GM12878 (cell line): Measurements from ENCODE around the gene TIA1. TPM values are rescaled to one million over a fixed set of nuclear protein-coding genes. Genes with fewer than 3 reads are reported as not detected.

Experiments
- ATF7 ChIP-seq: fragments of 450-650 bp; IDR thresholded peaks from 2 replicates; pipeline ENCODE4 v1.6.1; 2016; ENCODE audit warnings: low read depth, mild to moderate bottlenecking
- BRCA1 ChIP-seq: IDR thresholded peaks from 2 replicates; pipeline ENCODE4 v1.6.1; 2011; ENCODE audit warnings: low read depth, low read length, improper control_type of control experiment
- CBX5 ChIP-seq: sonication (generic); IDR thresholded peaks from 2 replicates; pipeline ENCODE4 v1.6.1; 2016; ENCODE audit warnings: low read depth, moderate library complexity, mild to moderate bottlenecking, inconsistent platforms
- EP300 ChIP-seq, 2 experiments: fragments of 150-350 bp in 1 of 2; IDR thresholded peaks; 2 replicates each; pipeline ENCODE4 v1.6.1; 2011 to 2012; ENCODE audit warnings: low read depth in 2 of 2, low read length in 2 of 2, borderline replicate concordance in 1 of 2, improper control_type of control experiment in 1 of 2, inconsistent platforms in 1 of 2; ENCODE audit not compliant: control insufficient read depth in 1 of 2
- ESRRA ChIP-seq: IDR thresholded peaks from 2 replicates; pipeline ENCODE4 v1.6.1; 2012; ENCODE audit warnings: mild to moderate bottlenecking, low read length, improper control_type of control experiment
- ETV6 ChIP-seq, 2 experiments: fragments of 450-650 bp in 1 of 2; IDR thresholded peaks in 1 of 2; conservative IDR thresholded peaks in 1 of 2; 2 replicates each; pipeline ENCODE4 v1.6.1; 2014; ENCODE audit warnings: antibody characterized with exemption in 1 of 2, borderline replicate concordance in 1 of 2, low read depth in 1 of 2, mild to moderate bottlenecking in 1 of 2, moderate library complexity in 1 of 2
- KLF5 ChIP-seq: fragments of 450-650 bp; IDR thresholded peaks from 2 replicates; pipeline ENCODE4 v1.6.1; 2014; ENCODE audit warnings: mild to moderate bottlenecking; ENCODE audit not compliant: partially characterized antibody
- NFIC ChIP-seq: IDR thresholded peaks from 2 replicates; pipeline ENCODE4 v1.6.1; 2012; ENCODE audit warnings: low read depth, mild to moderate bottlenecking, inconsistent platforms, low read length, moderate library complexity
- NRF1 ChIP-seq: conservative IDR thresholded peaks from 2 replicates; pipeline ENCODE4 v1.6.1; 2011; ENCODE audit warnings: mild to moderate bottlenecking, low read depth, low read length, improper control_type of control experiment
- POLR2A ChIP-seq: IDR thresholded peaks from 2 replicates; pipeline ENCODE4 v1.6.1; 2011; ENCODE audit warnings: low read depth, mild to moderate bottlenecking, low read length
- SP1 ChIP-seq: IDR thresholded peaks from one replicate; pipeline ENCODE4 v1.6.1; 2011; ENCODE audit warnings: low read depth, low read length
- STAT3 ChIP-seq: IDR thresholded peaks from 2 replicates; pipeline ENCODE4 v1.6.1; 2011; ENCODE audit warnings: low read depth, low read length, improper control_type of control experiment
- SUZ12 ChIP-seq: fragments of 200-600 bp; sonication (generic); IDR thresholded peaks from one replicate; pipeline ENCODE4 v1.6.1; 2018; ENCODE audit warnings: antibody characterized with exemption, mild to moderate bottlenecking; ENCODE audit not compliant: unreplicated experiment
- ZNF384 ChIP-seq: IDR thresholded peaks from 2 replicates; pipeline ENCODE4 v1.6.1; 2012; ENCODE audit warnings: low read depth, mild to moderate bottlenecking, low read length, improper control_type of control experiment, borderline replicate concordance
- polyA plus RNA-seq, 11 experiments: library from polyadenylated mRNA; depleted of rRNA in 4 of 11; unstranded in 6 of 11; stranded (reverse) in 5 of 11; fragments of >200 nt; fragmentation: Nextera tagmentation in 4 of 11; fragmentation: Illumina TruSeq in 1 of 11; extraction: Ambion mirVana in 4 of 11; extraction: Trizol in 1 of 11; gene quantifications; 1 replicate in 1 of 11; 2 replicates in 10 of 11; pipeline versions ENCODE4 v1.2.1 to v1.2.3, GENCODE V29; 2011 to 2016; ENCODE audit warnings: inconsistent platforms in 2 of 11, missing spikeins in 2 of 11, low read depth in 1 of 11
- total RNA-seq, 4 experiments: library from RNA; depleted of rRNA in 3 of 4; stranded (reverse); fragments of >200 nt in 3 of 4; fragmentation: Illumina TruSeq in 1 of 4; extraction: Trizol in 1 of 4; gene quantifications; 2 replicates each; pipeline versions ENCODE4 v1.2.1 to v1.2.3, GENCODE V29; 2013 to 2021
- TF ChIP-seq, protein P1 (sequence below): IDR thresholded peaks from 2 replicates; pipeline ENCODE4 v1.6.1; 2012; ENCODE audit warnings: low read depth, low read length, improper control_type of control experiment
- TF ChIP-seq, protein P2 (sequence below): fragments of 450-650 bp; IDR thresholded peaks from 2 replicates; pipeline ENCODE4 v1.6.1; 2018; ENCODE audit warnings: mild to moderate bottlenecking, low read depth, moderate library complexity; ENCODE audit not compliant: partially characterized antibody
- TF ChIP-seq, protein P3 (sequence below): fragments of 450-650 bp; formaldehyde crosslinking; IDR thresholded peaks from 2 replicates; pipeline ENCODE4 v1.4.0; 2020; ENCODE audit warnings: mild to moderate bottlenecking, moderate library complexity
- TF ChIP-seq, protein P4 (sequence below): fragments of 450-650 bp; IDR thresholded peaks from 2 replicates; pipeline ENCODE4 v1.6.1; 2017; ENCODE audit warnings: antibody characterized with exemption, mild to moderate bottlenecking, moderate library complexity

TIA1 gene
- total and polyA plus RNA-seq, 10 of the 15 experiments (the other 5 are each of a cell fraction or from before 2014, with no cell fraction given): 21.5 to 155 (median 67.0) TPM

DNA sequence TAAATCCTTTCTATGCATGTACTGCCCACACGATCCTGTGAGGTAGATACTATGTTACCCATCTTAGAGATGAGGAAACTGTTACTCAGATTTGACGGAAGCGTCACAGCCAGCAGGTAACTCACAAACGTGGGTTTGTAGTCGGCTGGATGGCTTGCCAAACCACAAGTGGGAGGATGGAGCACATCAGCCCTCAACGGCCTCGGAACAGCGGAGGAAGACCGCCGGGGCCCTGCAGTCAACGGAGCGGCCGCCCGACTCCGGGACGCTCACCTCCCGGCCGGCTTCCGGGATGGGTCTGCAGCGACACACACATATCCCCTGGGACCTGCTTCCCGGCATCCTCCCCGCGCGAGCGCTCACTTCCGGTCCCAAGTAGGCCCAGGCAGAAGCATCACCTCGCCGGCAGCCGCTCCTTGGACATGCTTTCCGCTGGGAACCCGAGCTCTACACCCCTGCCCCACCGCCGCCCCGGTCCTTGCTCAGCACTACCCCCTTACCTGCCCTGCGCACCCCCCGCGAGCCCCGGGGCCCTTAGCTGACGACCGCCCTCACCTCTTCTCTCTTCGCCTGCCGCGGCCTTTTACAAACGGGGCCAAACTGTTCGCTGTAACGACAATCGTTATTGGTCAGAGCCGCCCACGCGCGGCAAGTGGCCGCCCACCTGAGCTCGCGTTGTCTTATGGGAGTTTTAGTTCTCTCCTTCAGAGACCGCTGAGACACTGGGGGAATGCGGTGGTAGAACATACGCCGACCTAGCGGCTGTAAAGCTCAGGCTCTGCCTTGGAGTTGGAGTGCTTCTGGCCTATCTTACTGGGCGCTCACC is 57.8 kb downstream of the TIA1 start, which contains the start of gene C2orf42 (continued):
- TF ChIP-seq, protein P1, sequence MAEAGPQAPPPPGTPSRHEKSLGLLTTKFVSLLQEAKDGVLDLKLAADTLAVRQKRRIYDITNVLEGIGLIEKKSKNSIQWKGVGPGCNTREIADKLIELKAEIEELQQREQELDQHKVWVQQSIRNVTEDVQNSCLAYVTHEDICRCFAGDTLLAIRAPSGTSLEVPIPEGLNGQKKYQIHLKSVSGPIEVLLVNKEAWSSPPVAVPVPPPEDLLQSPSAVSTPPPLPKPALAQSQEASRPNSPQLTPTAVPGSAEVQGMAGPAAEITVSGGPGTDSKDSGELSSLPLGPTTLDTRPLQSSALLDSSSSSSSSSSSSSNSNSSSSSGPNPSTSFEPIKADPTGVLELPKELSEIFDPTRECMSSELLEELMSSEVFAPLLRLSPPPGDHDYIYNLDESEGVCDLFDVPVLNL: 0 out of 2 replicates have a peak, but pooled peaks have one; percentile 5
- TF ChIP-seq ZNF384: no peak
- peak in 1 of 2 experiments; percentile 83; a peak in 2 of 4 replicates for TF ChIP-seq ETV6 (conservative IDR thresholded peaks at IDR 0.05 in 1 of 2, IDR thresholded peaks at IDR 0.05 in 1 of 2; ENCODE audit: borderline replicate concordance in 1 of 2, low read depth in 1 of 2)
- TF ChIP-seq BRCA1: no peak
- TF ChIP-seq CBX5: no peak
- TF ChIP-seq STAT3: peak; percentile 57; the same call in 1 of the 2 replicates
- no peak for TF ChIP-seq SUZ12
- TF ChIP-seq EP300 (IDR thresholded peaks at IDR 0.05; ENCODE audit: borderline replicate concordance in 1 of 2, control insufficient read depth in 1 of 2, low read depth in 2 of 2, low read length in 2 of 2): peak in 1 of 2 experiments; percentile 12; a peak in 1 of 4 replicates
- peak; percentile 95 for TF ChIP-seq POLR2A
- no peak for TF ChIP-seq KLF5
- no peak for TF ChIP-seq ESRRA
- TF ChIP-seq, protein P2, sequence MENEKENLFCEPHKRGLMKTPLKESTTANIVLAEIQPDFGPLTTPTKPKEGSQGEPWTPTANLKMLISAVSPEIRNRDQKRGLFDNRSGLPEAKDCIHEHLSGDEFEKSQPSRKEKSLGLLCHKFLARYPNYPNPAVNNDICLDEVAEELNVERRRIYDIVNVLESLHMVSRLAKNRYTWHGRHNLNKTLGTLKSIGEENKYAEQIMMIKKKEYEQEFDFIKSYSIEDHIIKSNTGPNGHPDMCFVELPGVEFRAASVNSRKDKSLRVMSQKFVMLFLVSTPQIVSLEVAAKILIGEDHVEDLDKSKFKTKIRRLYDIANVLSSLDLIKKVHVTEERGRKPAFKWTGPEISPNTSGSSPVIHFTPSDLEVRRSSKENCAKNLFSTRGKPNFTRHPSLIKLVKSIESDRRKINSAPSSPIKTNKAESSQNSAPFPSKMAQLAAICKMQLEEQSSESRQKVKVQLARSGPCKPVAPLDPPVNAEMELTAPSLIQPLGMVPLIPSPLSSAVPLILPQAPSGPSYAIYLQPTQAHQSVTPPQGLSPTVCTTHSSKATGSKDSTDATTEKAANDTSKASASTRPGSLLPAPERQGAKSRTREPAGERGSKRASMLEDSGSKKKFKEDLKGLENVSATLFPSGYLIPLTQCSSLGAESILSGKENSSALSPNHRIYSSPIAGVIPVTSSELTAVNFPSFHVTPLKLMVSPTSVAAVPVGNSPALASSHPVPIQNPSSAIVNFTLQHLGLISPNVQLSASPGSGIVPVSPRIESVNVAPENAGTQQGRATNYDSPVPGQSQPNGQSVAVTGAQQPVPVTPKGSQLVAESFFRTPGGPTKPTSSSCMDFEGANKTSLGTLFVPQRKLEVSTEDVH: no peak
- peak; percentile 67; the same call in 1 of the 2 replicates for TF ChIP-seq NFIC
- TF ChIP-seq ATF7: peak; percentile 65
- TF ChIP-seq, protein P3, sequence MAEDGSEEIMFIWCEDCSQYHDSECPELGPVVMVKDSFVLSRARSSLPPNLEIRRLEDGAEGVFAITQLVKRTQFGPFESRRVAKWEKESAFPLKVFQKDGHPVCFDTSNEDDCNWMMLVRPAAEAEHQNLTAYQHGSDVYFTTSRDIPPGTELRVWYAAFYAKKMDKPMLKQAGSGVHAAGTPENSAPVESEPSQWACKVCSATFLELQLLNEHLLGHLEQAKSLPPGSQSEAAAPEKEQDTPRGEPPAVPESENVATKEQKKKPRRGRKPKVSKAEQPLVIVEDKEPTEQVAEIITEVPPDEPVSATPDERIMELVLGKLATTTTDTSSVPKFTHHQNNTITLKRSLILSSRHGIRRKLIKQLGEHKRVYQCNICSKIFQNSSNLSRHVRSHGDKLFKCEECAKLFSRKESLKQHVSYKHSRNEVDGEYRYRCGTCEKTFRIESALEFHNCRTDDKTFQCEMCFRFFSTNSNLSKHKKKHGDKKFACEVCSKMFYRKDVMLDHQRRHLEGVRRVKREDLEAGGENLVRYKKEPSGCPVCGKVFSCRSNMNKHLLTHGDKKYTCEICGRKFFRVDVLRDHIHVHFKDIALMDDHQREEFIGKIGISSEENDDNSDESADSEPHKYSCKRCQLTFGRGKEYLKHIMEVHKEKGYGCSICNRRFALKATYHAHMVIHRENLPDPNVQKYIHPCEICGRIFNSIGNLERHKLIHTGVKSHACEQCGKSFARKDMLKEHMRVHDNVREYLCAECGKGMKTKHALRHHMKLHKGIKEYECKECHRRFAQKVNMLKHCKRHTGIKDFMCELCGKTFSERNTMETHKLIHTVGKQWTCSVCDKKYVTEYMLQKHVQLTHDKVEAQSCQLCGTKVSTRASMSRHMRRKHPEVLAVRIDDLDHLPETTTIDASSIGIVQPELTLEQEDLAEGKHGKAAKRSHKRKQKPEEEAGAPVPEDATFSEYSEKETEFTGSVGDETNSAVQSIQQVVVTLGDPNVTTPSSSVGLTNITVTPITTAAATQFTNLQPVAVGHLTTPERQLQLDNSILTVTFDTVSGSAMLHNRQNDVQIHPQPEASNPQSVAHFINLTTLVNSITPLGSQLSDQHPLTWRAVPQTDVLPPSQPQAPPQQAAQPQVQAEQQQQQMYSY: no peak
- TF ChIP-seq, protein P4, sequence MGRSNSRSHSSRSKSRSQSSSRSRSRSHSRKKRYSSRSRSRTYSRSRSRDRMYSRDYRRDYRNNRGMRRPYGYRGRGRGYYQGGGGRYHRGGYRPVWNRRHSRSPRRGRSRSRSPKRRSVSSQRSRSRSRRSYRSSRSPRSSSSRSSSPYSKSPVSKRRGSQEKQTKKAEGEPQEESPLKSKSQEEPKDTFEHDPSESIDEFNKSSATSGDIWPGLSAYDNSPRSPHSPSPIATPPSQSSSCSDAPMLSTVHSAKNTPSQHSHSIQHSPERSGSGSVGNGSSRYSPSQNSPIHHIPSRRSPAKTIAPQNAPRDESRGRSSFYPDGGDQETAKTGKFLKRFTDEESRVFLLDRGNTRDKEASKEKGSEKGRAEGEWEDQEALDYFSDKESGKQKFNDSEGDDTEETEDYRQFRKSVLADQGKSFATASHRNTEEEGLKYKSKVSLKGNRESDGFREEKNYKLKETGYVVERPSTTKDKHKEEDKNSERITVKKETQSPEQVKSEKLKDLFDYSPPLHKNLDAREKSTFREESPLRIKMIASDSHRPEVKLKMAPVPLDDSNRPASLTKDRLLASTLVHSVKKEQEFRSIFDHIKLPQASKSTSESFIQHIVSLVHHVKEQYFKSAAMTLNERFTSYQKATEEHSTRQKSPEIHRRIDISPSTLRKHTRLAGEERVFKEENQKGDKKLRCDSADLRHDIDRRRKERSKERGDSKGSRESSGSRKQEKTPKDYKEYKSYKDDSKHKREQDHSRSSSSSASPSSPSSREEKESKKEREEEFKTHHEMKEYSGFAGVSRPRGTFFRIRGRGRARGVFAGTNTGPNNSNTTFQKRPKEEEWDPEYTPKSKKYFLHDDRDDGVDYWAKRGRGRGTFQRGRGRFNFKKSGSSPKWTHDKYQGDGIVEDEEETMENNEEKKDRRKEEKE: no peak
- TF ChIP-seq SP1: peak; percentile 95
- TF ChIP-seq NRF1: no peak; the same call in 1 of the 2 replicates
